G401.6 (cell line): ENCODE measurements around the gene SCGB2A2.

Source experiments
- FAIRE-seq: peaks from 2 replicates; lab custom pipeline; 2012; peaks lifted over from hg19 to GRCh38; lab: Jason Lieb, UNC

SCGB2A2 gene

GRCh38 chr11:62269654-62270278 lies at the start of gene SCGB2A2:
Gene SCGB2A2, plus strand, starts transcription at chr11:62270158. Its CDS starts 59 bp downstream, at chr11:62270217.
- FAIRE-seq = no peak

- FAIRE-seq = peak; percentile 82
These were observed 48.5 kb upstream of the SCGB2A2 start for GRCh38 chr11:62221498-62221897.

- no peak for FAIRE-seq
These were observed 46.9 kb upstream of the SCGB2A2 start for GRCh38 chr11:62223095-62223494.

- FAIRE-seq = no peak
These were observed 36.2 kb upstream of the SCGB2A2 start for GRCh38 chr11:62233730-62234129.

- FAIRE-seq = no peak
These were observed 33.8 kb upstream of the SCGB2A2 start for GRCh38 chr11:62236187-62236586.

- no peak for FAIRE-seq
These were observed 32.5 kb upstream of the SCGB2A2 start for GRCh38 chr11:62237499-62237898.

- no peak for FAIRE-seq
These were observed 31.8 kb upstream of the SCGB2A2 start for GRCh38 chr11:62238151-62238550.

- FAIRE-seq = no peak
These were observed 28.9 kb upstream of the SCGB2A2 start for GRCh38 chr11:62241095-62241494.

- FAIRE-seq = no peak
These were observed 27.9 kb upstream of the SCGB2A2 start, which contains the start of gene SCGB1D2 for GRCh38 chr11:62242021-62242420. Gene SCGB1D2, plus strand, starts transcription at chr11:62242239. Its CDS starts 69 bp downstream, at chr11:62242308.

GRCh38 chr11:62245271-62245753 lies 24.6 kb upstream of the SCGB2A2 start:
- FAIRE-seq = no peak

GRCh38 chr11:62251698-62252097 lies 18.3 kb upstream of the SCGB2A2 start:
- no peak for FAIRE-seq

GRCh38 chr11:62253999-62254542 lies 15.9 kb upstream of the SCGB2A2 start:
- FAIRE-seq = no peak

GRCh38 chr11:62256281-62256680 lies 13.7 kb upstream of the SCGB2A2 start:
- no peak for FAIRE-seq

- no peak for FAIRE-seq
These were observed 9.6 kb upstream of the SCGB2A2 start for GRCh38 chr11:62260261-62260953.

- FAIRE-seq = no peak
These were observed 6.0 kb upstream of the SCGB2A2 start for GRCh38 chr11:62264004-62264403.

- no peak for FAIRE-seq
These were observed 3.4 kb upstream of the SCGB2A2 start for GRCh38 chr11:62266558-62266957.

- FAIRE-seq = no peak
These were observed 2.9 kb upstream of the SCGB2A2 start for GRCh38 chr11:62267050-62267449.

- no peak for FAIRE-seq
These were observed 2.4 kb upstream of the SCGB2A2 start for GRCh38 chr11:62267576-62267975.

- FAIRE-seq = no peak
These were observed 3.3 kb downstream of the SCGB2A2 start for GRCh38 chr11:62273284-62273683.

GRCh38 chr11:62273789-62274275 lies 3.9 kb downstream of the SCGB2A2 start:
- FAIRE-seq = no peak

- FAIRE-seq = peak; percentile 79
These were observed 10.5 kb downstream of the SCGB2A2 start for GRCh38 chr11:62280452-62280851.

- no peak for FAIRE-seq
These were observed 25.5 kb downstream of the SCGB2A2 start for GRCh38 chr11:62295504-62295903.

- FAIRE-seq = no peak
These were observed 29.0 kb downstream of the SCGB2A2 start, which contains the start of gene SCGB1D4 for GRCh38 chr11:62298975-62299374. Gene SCGB1D4, minus strand, starts transcription at chr11:62299075. Its CDS starts 65 bp downstream, at chr11:62299010.
